Femur (tissue), 1 donor: ENCODE measurements around the gene COLEC11.

Source experiments
- DNase-seq: peaks from one replicate; pipeline ENCODE4 v3.0.0-alpha.2; 2017

The COLEC11 gene

GRCh38 chr2:3679180-3679579 is 84.3 kb downstream of the COLEC11 start:
- no peak for DNase-seq

GRCh38 chr2:3679616-3680393 is 84.9 kb downstream of the COLEC11 start:
- DNase-seq: no peak

GRCh38 chr2:3680548-3681345 is 85.8 kb downstream of the COLEC11 start:
- no peak for DNase-seq

GRCh38 chr2:3681625-3682024 is 86.7 kb downstream of the COLEC11 start:
- no peak for DNase-seq

- DNase-seq: no peak
These were observed 87.9 kb downstream of the COLEC11 start for GRCh38 chr2:3682811-3683210.

- DNase-seq: no peak
These were observed 89.0 kb downstream of the COLEC11 start for GRCh38 chr2:3683748-3684454.

GRCh38 chr2:3689998-3690748 is 95.3 kb downstream of the COLEC11 start:
- no peak for DNase-seq

- no peak for DNase-seq
These were observed 97.5 kb downstream of the COLEC11 start for GRCh38 chr2:3692375-3692774.
